8988T (cell line): ENCODE measurements around the gene LDB1.

Source experiments
- DNase-seq: peaks from one replicate; pipeline ENCODE4 v3.0.0; 2011

The LDB1 gene

GRCh38 chr10:102120142-102120990 is at the start of gene LDB1:
LDB1 (minus strand) TSS chr10:102120368; CDS start chr10:102120110, 258 bp downstream.
- DNase-seq = peak; percentile 74

- no peak for DNase-seq
Observed at GRCh38 chr10:102167861-102168260, 47.7 kb upstream of the LDB1 start.

- DNase-seq = no peak
Observed at GRCh38 chr10:102163342-102163989, 43.3 kb upstream of the LDB1 start.

- DNase-seq = no peak
Observed at GRCh38 chr10:102159831-102160230, 39.7 kb upstream of the LDB1 start.

- DNase-seq = no peak
Observed at GRCh38 chr10:102159051-102159597, 39.0 kb upstream of the LDB1 start.

GRCh38 chr10:102157224-102157623 is 37.1 kb upstream of the LDB1 start:
- DNase-seq = no peak

GRCh38 chr10:102154466-102155116 is 34.4 kb upstream of the LDB1 start:
- no peak for DNase-seq

- no peak for DNase-seq
Observed at GRCh38 chr10:102153093-102153620, 33.0 kb upstream of the LDB1 start.

GRCh38 chr10:102152545-102152890 is 32.4 kb upstream of the LDB1 start:
- no peak for DNase-seq

GRCh38 chr10:102151774-102152544 is 31.8 kb upstream of the LDB1 start, which contains the start of gene NOLC1:
NOLC1 (plus strand) TSS chr10:102152389; CDS start chr10:102152411, 22 bp downstream.
- peak; percentile 69 for DNase-seq

GRCh38 chr10:102150970-102151773 is 31.0 kb upstream of the LDB1 start:
- DNase-seq = no peak

GRCh38 chr10:102148275-102148674 is 28.1 kb upstream of the LDB1 start:
- DNase-seq = no peak

- DNase-seq = no peak
Observed at GRCh38 chr10:102147561-102147960, 27.4 kb upstream of the LDB1 start.

- no peak for DNase-seq
Observed at GRCh38 chr10:102146971-102147428, 26.8 kb upstream of the LDB1 start.

GRCh38 chr10:102141583-102142107 is 21.5 kb upstream of the LDB1 start:
- DNase-seq = no peak

GRCh38 chr10:102140913-102141540 is 20.9 kb upstream of the LDB1 start:
- no peak for DNase-seq

- no peak for DNase-seq
Observed at GRCh38 chr10:102140218-102140617, 20.1 kb upstream of the LDB1 start.

GRCh38 chr10:102139281-102140110 is 19.3 kb upstream of the LDB1 start:
- no peak for DNase-seq

GRCh38 chr10:102135956-102136526 is 15.9 kb upstream of the LDB1 start:
- no peak for DNase-seq
